HUES64 (cell line): ENCODE results near the gene OSBPL10.

Experiments used
- H3K27ac ChIP-seq: 2 replicates; pipeline ENCODE4 v1.7.0; 2013; ENCODE audit warnings: low read depth, low read length, inconsistent platforms
- H3K27me3 ChIP-seq: 2 replicates; pipeline ENCODE4 v1.6.1; 2013; ENCODE audit warnings: mild to moderate bottlenecking, low read length; ENCODE audit not compliant: insufficient read depth
- H3K36me3 ChIP-seq: 2 replicates; pipeline ENCODE4 v1.6.1; 2013; ENCODE audit warnings: mild to moderate bottlenecking, low read length; ENCODE audit not compliant: insufficient read depth
- H3K4me1 ChIP-seq: 2 replicates; pipeline ENCODE4 v1.6.1; 2013; ENCODE audit warnings: mild to moderate bottlenecking, low read length, moderate library complexity; ENCODE audit not compliant: insufficient read depth
- H3K4me3 ChIP-seq: 2 replicates; pipeline ENCODE4 v1.5.1; 2013; ENCODE audit warnings: mild to moderate bottlenecking, low read length, moderate library complexity
- H3K9ac ChIP-seq: 2 replicates; pipeline ENCODE4 v1.6.1; 2013; ENCODE audit warnings: mild to moderate bottlenecking, low read depth, low read length
- H3K9me3 ChIP-seq: 2 replicates; pipeline ENCODE4 v1.6.1; 2013; ENCODE audit warnings: low read depth, low read length; ENCODE audit not compliant: insufficient read depth
- WGBS: fragments of 150-250, 120-280 bp; methylation state at CpG from one replicate; pipeline ENCODE4 v1.1.7; 2013; ENCODE audit warnings: missing lambda C conversion rate; 5-methylcytosine and 5-hydroxymethylcytosine counted together

OSBPL10 gene

GRCh38 chr3:31831591-31831990 is 149.5 kb downstream of the OSBPL10 start:
- Histone ChIP-seq H3K9ac (no peak overlapping the region), H3K36me3 (no peaks in the 10 kb centered on the region; the same call in 1 of the 2 replicates), H3K27ac (no peak overlapping the region), H3K27me3 (no peaks in the 10 kb centered on the region), H3K4me1 (peaks cover 18% of the 10 kb centered on the region), H3K4me3 (no peak overlapping the region), H3K9me3 (no peaks in the 10 kb centered on the region)
- WGBS = 94% methylated on average over 4 of the region's 4 CpGs

- Histone ChIP-seq H3K27ac (no peak overlapping the region), H3K9ac (no peak overlapping the region), H3K9me3 (no peaks in the 10 kb centered on the region), H3K4me1 (peaks cover 9% of the 10 kb centered on the region), H3K36me3 (no peaks in the 10 kb centered on the region; the same call in 1 of the 2 replicates), H3K4me3 (no peak overlapping the region), H3K27me3 (no peaks in the 10 kb centered on the region)
- WGBS = 93% methylated on average over 17 of the region's 17 CpGs
Observed at GRCh38 chr3:31829826-31830426, 151.1 kb downstream of the OSBPL10 start.

DNA sequence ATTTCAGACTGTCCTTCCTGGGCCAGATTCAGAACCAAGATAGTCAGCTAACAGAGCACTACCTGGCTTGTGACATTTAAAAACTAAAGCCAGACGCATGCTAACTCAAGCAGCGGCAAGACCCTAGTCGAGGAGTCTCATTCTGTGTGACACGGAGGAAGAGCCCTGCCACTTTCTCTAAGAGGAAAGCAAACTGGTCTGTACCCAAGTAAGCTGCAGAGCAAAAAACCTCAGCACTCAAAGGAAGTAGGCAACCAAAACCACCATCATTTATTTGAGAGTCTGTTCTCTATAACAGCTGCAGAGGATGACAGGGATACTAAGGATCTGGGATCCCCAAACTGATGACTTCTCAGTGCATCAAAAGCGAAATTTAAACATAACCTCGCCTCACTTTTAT is 152.1 kb downstream of the OSBPL10 start:
- peaks cover 9% of the 10 kb centered on the region for H3K4me1 ChIP-seq
- 93% methylated on average over 6 of the region's 6 CpGs for WGBS
- H3K4me3 ChIP-seq = no peak overlapping the region
- H3K36me3 ChIP-seq = peaks cover 4% of the 10 kb centered on the region; the same call in 1 of the 2 replicates
- H3K9me3 ChIP-seq = no peaks in the 10 kb centered on the region
- no peaks in the 10 kb centered on the region for H3K27me3 ChIP-seq
- no peak overlapping the region for H3K9ac ChIP-seq
- no peak overlapping the region for H3K27ac ChIP-seq

- no CpG with 5 or more reads among the region's 1 CpG for WGBS
- no peaks in the 10 kb centered on the region for H3K27me3 ChIP-seq
- peaks cover 4% of the 10 kb centered on the region; the same call in 1 of the 2 replicates for H3K36me3 ChIP-seq
- H3K9ac ChIP-seq = no peak overlapping the region
- H3K9me3 ChIP-seq = no peaks in the 10 kb centered on the region
- H3K4me3 ChIP-seq = no peak overlapping the region
- no peak overlapping the region for H3K27ac ChIP-seq
- H3K4me1 ChIP-seq = peaks cover 4% of the 10 kb centered on the region
Observed at GRCh38 chr3:31828007-31828406, 153.1 kb downstream of the OSBPL10 start.

DNA sequence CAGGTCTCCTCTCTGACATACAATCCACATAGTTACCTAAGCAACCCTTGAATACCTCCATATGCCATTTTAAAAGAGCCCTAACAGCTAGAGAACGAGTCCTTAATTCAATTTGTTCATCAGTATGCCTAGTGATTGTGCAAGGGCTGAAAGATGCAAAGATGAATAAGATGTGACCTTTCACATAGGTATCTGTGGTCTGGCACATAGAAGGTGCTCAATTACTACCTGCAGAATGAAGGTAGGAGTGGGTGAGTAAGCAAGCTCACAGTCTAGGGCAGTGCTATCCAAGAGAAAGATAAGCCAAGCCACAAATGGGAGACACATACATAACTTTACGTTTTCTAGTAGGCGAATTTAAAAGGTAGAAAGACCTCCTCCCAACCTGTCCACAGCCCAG is 157.9 kb downstream of the OSBPL10 start:
- Histone ChIP-seq H3K4me3 (no peak overlapping the region), H3K36me3 (peaks cover 4% of the 10 kb centered on the region; the same call in 1 of the 2 replicates), H3K9me3 (no peaks in the 10 kb centered on the region), H3K4me1 (peaks cover 6% of the 10 kb centered on the region; the same call in 1 of the 2 replicates), H3K27ac (no peak overlapping the region), H3K27me3 (no peaks in the 10 kb centered on the region), H3K9ac (no peak overlapping the region)
- 92% methylated on average over 3 of the region's 3 CpGs for WGBS

- 94% methylated on average over 2 of the region's 2 CpGs for WGBS
- no peak overlapping the region for H3K27ac ChIP-seq
Observed at GRCh38 chr3:31821118-31821517, 159.9 kb downstream of the OSBPL10 start.

GRCh38 chr3:31819441-31819840 is 161.6 kb downstream of the OSBPL10 start:
- peaks cover 4% of the 10 kb centered on the region; the same call in 1 of the 2 replicates for H3K36me3 ChIP-seq
- H3K9me3 ChIP-seq = no peaks in the 10 kb centered on the region
- H3K4me1 ChIP-seq = peaks cover 6% of the 10 kb centered on the region; the same call in 1 of the 2 replicates
- H3K4me3 ChIP-seq = no peak overlapping the region
- H3K27ac ChIP-seq = no peak overlapping the region
- no peak overlapping the region for H3K9ac ChIP-seq
- WGBS = 95% methylated on average over 8 of the region's 8 CpGs
- no peaks in the 10 kb centered on the region for H3K27me3 ChIP-seq

More at GRCh38 chr3:31821118-31821517, 159.9 kb downstream of the OSBPL10 start:
- Histone ChIP-seq H3K27me3 (no peaks in the 10 kb centered on the region), H3K4me1 (peaks cover 6% of the 10 kb centered on the region; the same call in 1 of the 2 replicates), H3K4me3 (no peak overlapping the region), H3K9me3 (no peaks in the 10 kb centered on the region), H3K9ac (no peak overlapping the region), H3K36me3 (peaks cover 4% of the 10 kb centered on the region; the same call in 1 of the 2 replicates)

DNA sequence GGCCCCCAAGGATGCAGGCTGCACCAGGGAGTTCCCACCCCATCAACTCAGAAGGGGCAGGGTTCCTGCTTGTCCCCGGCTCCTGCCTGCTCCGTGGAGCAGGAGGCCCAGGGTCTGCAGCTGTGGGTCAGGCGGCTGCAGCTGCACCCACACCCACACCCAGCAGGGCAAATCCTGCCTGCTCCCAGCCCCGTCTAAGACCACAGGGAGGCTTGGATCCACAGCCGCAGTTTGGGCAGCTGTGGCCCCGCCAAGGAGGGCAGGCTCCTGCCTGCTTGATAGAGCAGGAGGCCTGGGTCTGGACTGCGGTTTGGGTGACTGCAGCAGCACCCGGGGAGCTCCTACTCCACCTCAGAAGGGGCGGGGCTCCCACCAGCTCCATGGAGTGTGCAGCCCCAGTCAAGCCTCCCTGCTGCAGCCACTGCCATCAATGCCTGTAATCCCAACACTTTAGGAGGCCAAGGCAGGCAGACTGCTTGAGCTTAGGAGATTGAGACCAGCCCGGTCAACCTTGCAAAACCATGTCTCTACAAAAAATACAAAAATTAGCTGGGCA is 163.6 kb downstream of the OSBPL10 start:
- H3K27me3 ChIP-seq = no peaks in the 10 kb centered on the region
- H3K36me3 ChIP-seq = no peaks in the 10 kb centered on the region; the same call in 1 of the 2 replicates
- no peak overlapping the region for H3K9ac ChIP-seq
- H3K4me1 ChIP-seq = peaks cover 6% of the 10 kb centered on the region; the same call in 1 of the 2 replicates
- WGBS = 86% methylated on average over 10 of the region's 10 CpGs
- H3K9me3 ChIP-seq = no peaks in the 10 kb centered on the region
- no peak overlapping the region for H3K4me3 ChIP-seq
- no peak overlapping the region for H3K27ac ChIP-seq

GRCh38 chr3:31815631-31816440 is 165.2 kb downstream of the OSBPL10 start:
- Histone ChIP-seq H3K36me3 (no peaks in the 10 kb centered on the region; the same call in 1 of the 2 replicates), H3K4me3 (no peak overlapping the region), H3K27me3 (no peaks in the 10 kb centered on the region), H3K9ac (0 out of 2 replicates have a peak overlapping the region, but pooled peaks have one; percentile 24), H3K4me1 (peaks cover 6% of the 10 kb centered on the region; the same call in 1 of the 2 replicates), H3K27ac (no peak overlapping the region), H3K9me3 (no peaks in the 10 kb centered on the region)
- 63% methylated on average over 11 of the region's 11 CpGs for WGBS

DNA sequence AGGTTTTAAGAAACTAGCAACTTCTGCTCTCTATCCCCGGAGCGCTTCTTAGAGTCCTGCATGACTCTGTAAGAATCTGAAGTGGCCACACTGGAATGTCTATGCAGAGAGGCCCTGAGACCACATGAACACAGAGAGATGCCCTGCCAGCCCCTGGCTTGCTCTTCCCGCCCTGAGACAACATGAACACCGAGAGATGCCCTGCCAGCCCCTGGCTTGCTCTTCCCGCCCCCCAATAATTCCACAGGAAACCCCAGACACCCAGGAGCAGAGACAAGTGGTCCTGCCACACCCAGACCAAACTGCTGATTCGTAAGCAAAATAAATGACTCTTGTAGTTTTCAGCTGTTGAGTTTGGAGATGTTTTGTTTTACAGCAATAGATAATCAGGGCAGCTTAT is 166.1 kb downstream of the OSBPL10 start:
- no peaks in the 10 kb centered on the region for H3K9me3 ChIP-seq
- H3K4me3 ChIP-seq = no peak overlapping the region
- no peaks in the 10 kb centered on the region; the same call in 1 of the 2 replicates for H3K36me3 ChIP-seq
- no peak overlapping the region for H3K27ac ChIP-seq
- H3K4me1 ChIP-seq = peaks cover 5% of the 10 kb centered on the region; the same call in 1 of the 2 replicates
- no peaks in the 10 kb centered on the region for H3K27me3 ChIP-seq
- H3K9ac ChIP-seq = no peak overlapping the region
- 76% methylated on average over 6 of the region's 6 CpGs for WGBS

GRCh38 chr3:31813686-31814085 is 167.4 kb downstream of the OSBPL10 start:
- no peaks in the 10 kb centered on the region for H3K9me3 ChIP-seq
- H3K9ac ChIP-seq = no peak overlapping the region
- no peaks in the 10 kb centered on the region for H3K27me3 ChIP-seq
- 94% methylated on average over 7 of the region's 7 CpGs for WGBS
- H3K27ac ChIP-seq = no peak overlapping the region
- H3K4me1 ChIP-seq = peaks cover 5% of the 10 kb centered on the region; the same call in 1 of the 2 replicates
- no peaks in the 10 kb centered on the region for H3K36me3 ChIP-seq
- H3K4me3 ChIP-seq = no peak overlapping the region
